Endothelial cell of umbilical vein (primary cell): Measurements from ENCODE around the gene CDH23. TPM values are rescaled to one million over a fixed set of nuclear protein-coding genes. Genes with fewer than 3 reads are reported as not detected.

Experiments
- BruUV-seq: library from RNA; stranded (reverse); fragments of 400-500 nt; replicated peaks from 2 replicates; lab custom pipeline; 2021; lab: Mats Ljungman, UMichigan
- CTCF ChIA-PET: fragments of 300-600, 350-600 bp; sonication (Branson Sonifier 250); formaldehyde crosslinking; loops from one replicate; lab custom pipeline; 2021; ENCODE audit warnings: antibody characterized with exemption, inconsistent platforms; lab: Charles Lee
- POLR2A ChIA-PET: fragments of 300-600, 350-600 bp; sonication (Branson Sonifier 250); formaldehyde crosslinking; loops from one replicate; lab custom pipeline; 2021; ENCODE audit warnings: antibody characterized with exemption, inconsistent platforms; lab: Charles Lee
- DNase-seq: peaks from one replicate; pipeline ENCODE4 v3.0.0-alpha.2; 2011; ENCODE audit warnings: low read depth, low spot score
- FAIRE-seq: peaks from 2 replicates; lab custom pipeline; 2011; peaks lifted over from hg19 to GRCh38; lab: Jason Lieb, UNC
- H2AFZ ChIP-seq: 2 replicates; pipeline ENCODE4 v1.6.0; 2012; ENCODE audit warnings: low read depth, low read length, control low read depth, inconsistent platforms
- H3K27ac ChIP-seq: 2 replicates; pipeline ENCODE4 v1.5.1; 2011; ENCODE audit warnings: low read depth, mild to moderate bottlenecking, control low read depth, low read length, moderate library complexity; ENCODE audit not compliant: insufficient read depth
- H3K27me3 ChIP-seq, 2 experiments: 2 replicates each; pipeline versions ENCODE4 v1.6.0 to v1.6.1; 2011; ENCODE audit warnings: low read length in 2 of 2, mixed read lengths in 1 of 2; ENCODE audit not compliant: control insufficient read depth in 2 of 2, insufficient read depth in 2 of 2
- H3K36me3 ChIP-seq, 2 experiments: 2 replicates in 1 of 2; 3 replicates in 1 of 2; pipeline ENCODE4 v1.5.1; 2011; ENCODE audit warnings: low read length in 2 of 2, mild to moderate bottlenecking in 1 of 2, moderate library complexity in 1 of 2; ENCODE audit not compliant: control insufficient read depth in 2 of 2, insufficient read depth in 2 of 2; ENCODE audit errors: extremely low read depth in 1 of 2
- H3K4me1 ChIP-seq: 3 replicates; pipeline ENCODE4 v1.5.1; 2011; ENCODE audit warnings: mild to moderate bottlenecking, low read length; ENCODE audit not compliant: control insufficient read depth, insufficient read depth; ENCODE audit errors: extremely low read depth
- H3K4me2 ChIP-seq: 2 replicates; pipeline ENCODE4 v1.6.1; 2011; ENCODE audit warnings: low read length, control low read depth, mixed read lengths; ENCODE audit not compliant: insufficient read depth
- H3K4me3 ChIP-seq, 3 experiments: fragments of 200-600 bp in 1 of 3; sonication (generic), shearing (Covaris generic) in 1 of 3; replicated peaks in 1 of 3; 2 replicates each; pipeline ENCODE4 v1.5.1; 2011 to 2016; ENCODE audit warnings: control low read depth in 3 of 3, low read length in 3 of 3, mild to moderate bottlenecking in 2 of 3, inconsistent platforms in 1 of 3, low read depth in 1 of 3, moderate library complexity in 1 of 3; ENCODE audit not compliant: insufficient read depth in 1 of 3
- H3K79me2 ChIP-seq: 2 replicates; pipeline ENCODE4 v1.6.0; 2012; ENCODE audit warnings: low read length, inconsistent platforms; ENCODE audit not compliant: control insufficient read depth, insufficient read depth
- H3K9ac ChIP-seq: replicated peaks from 2 replicates; pipeline ENCODE3; 2011; ENCODE audit warnings: low read length, control low read depth; ENCODE audit not compliant: insufficient read depth; ENCODE audit errors: extremely low read depth
- H3K9me1 ChIP-seq: replicated peaks from 3 replicates; pipeline ENCODE4 v1.6.0; 2011; ENCODE audit warnings: mild to moderate bottlenecking, low read length; ENCODE audit not compliant: control insufficient read depth, insufficient read depth; ENCODE audit errors: extremely low read depth
- H3K9me3 ChIP-seq: replicated peaks from 2 replicates; pipeline ENCODE4 v1.5.1; 2012; ENCODE audit warnings: low read length, inconsistent platforms; ENCODE audit not compliant: control insufficient read depth, insufficient read depth
- H4K20me1 ChIP-seq: replicated peaks from 2 replicates; pipeline ENCODE3; 2011; ENCODE audit warnings: mild to moderate bottlenecking, low read length; ENCODE audit not compliant: control insufficient read depth, insufficient read depth; ENCODE audit errors: extremely low read depth
- CTCF ChIP-seq, 2 donors: IDR thresholded peaks; 1 replicate in 1 of 2; 2 replicates in 1 of 2; pipeline ENCODE4 v1.5.1; 2011; ENCODE audit warnings: low read length in 2 of 2, mild to moderate bottlenecking in 2 of 2, moderate library complexity in 2 of 2, control low read depth in 1 of 2, inconsistent platforms in 1 of 2, low read depth in 1 of 2; ENCODE audit not compliant: insufficient read depth in 1 of 2; ENCODE audit errors: extremely low read depth in 1 of 2
- EZH2 ChIP-seq: IDR thresholded peaks from 2 replicates; pipeline ENCODE4 v1.6.1; 2012; ENCODE audit warnings: borderline replicate concordance, low read depth, mild to moderate bottlenecking, moderate library complexity, low read length, inconsistent platforms; ENCODE audit not compliant: severe bottlenecking
- FOS ChIP-seq: IDR thresholded peaks from 2 replicates; pipeline ENCODE4 v1.6.1; 2011; ENCODE audit warnings: mild to moderate bottlenecking, low read length, moderate library complexity, borderline replicate concordance; ENCODE audit not compliant: insufficient read depth
- GATA2 ChIP-seq: IDR thresholded peaks from 2 replicates; pipeline ENCODE4 v1.7.0; 2011; ENCODE audit warnings: low read depth, mild to moderate bottlenecking, moderate library complexity, mixed read lengths, low read length; ENCODE audit not compliant: insufficient read length, insufficient read depth
- JUN ChIP-seq: IDR thresholded peaks from 2 replicates; pipeline ENCODE4 v1.6.1; 2011; ENCODE audit warnings: borderline replicate concordance, low read depth; ENCODE audit not compliant: insufficient read length, insufficient read depth
- MAX ChIP-seq: IDR thresholded peaks from 2 replicates; pipeline ENCODE4 v1.6.1; 2011; ENCODE audit not compliant: insufficient read depth, insufficient read length
- MYC ChIP-seq: IDR thresholded peaks from one replicate; pipeline ENCODE4 v1.6.1; 2011; ENCODE audit warnings: mild to moderate bottlenecking, low read depth, low read length
- POLR2A ChIP-seq: IDR thresholded peaks from 2 replicates; pipeline ENCODE4 v1.6.1; 2012; ENCODE audit warnings: low read depth, mild to moderate bottlenecking, control low read depth, low read length
- POLR2AphosphoS5 ChIP-seq: IDR thresholded peaks from 2 replicates; pipeline ENCODE4 v1.6.1; 2012; ENCODE audit warnings: low read depth, mild to moderate bottlenecking, control low read depth, low read length, moderate library complexity; ENCODE audit not compliant: insufficient read depth
- dilution Hi-C: fragments of 300-500 bp; cut with MboI; formaldehyde crosslinking; loops from one replicate; pipeline ENCODE4 v1.15.0; 2019; ENCODE audit warnings: low sequenced_read_pairs; ENCODE audit not compliant: extremely low pct_ligation_motif_present
- intact Hi-C: fragments of 100-400 bp; cut with micrococcal nuclease; formaldehyde crosslinking; loops from one replicate; pipeline ENCODE4 v1.10.0; 2022
- polyA plus RNA-seq, 4 experiments: library from polyadenylated mRNA; depleted of rRNA in 3 of 4; stranded (reverse) in 3 of 4; unstranded in 1 of 4; fragments of >200 nt; gene quantifications; 2 replicates each; pipeline versions ENCODE4 v1.2.1 to v1.2.3, GENCODE V29; 2011 to 2012; ENCODE audit warnings: missing spikeins in 1 of 4
- total RNA-seq: library from RNA; stranded (reverse); gene quantifications from 2 replicates; pipeline ENCODE4 v1.2.3, GENCODE V29; 2021

CDH23 gene
- total and polyA plus RNA-seq, 2 donors (not counting 3 experiments of a cell fraction or from before 2014, with no cell fraction given), result not detected

GRCh38 chr10:71419002-71419540 lies 22.4 kb downstream of the CDH23 start:
- H3K4me1 ChIP-seq, result no peaks in the 10 kb centered on the region
- no peak overlapping the region for H3K9ac ChIP-seq
- H3K4me3 ChIP-seq, result no peak overlapping the region
- DNase-seq (no peak), FAIRE-seq (no peak)
- no peaks in the 10 kb centered on the region for H3K9me3 ChIP-seq
- no peaks in the 10 kb centered on the region for H4K20me1 ChIP-seq
- no peak overlapping the region for H3K27ac ChIP-seq
- no TSS peak for BruUV-seq
- POLR2A ChIA-PET, result no interaction called here
- no peaks in the 10 kb centered on the region for H3K79me2 ChIP-seq
- H2AFZ ChIP-seq, result no peak overlapping the region
- dilution Hi-C loops, result no loop called here
- intact Hi-C loops, result no loop called here
- TF ChIP-seq CTCF (IDR thresholded peaks at IDR 0.05; ENCODE audit: extremely low read depth in 1 of 2, insufficient read depth in 1 of 2, low read depth in 1 of 2, low read length in 2 of 2), result no peak
- H3K4me2 ChIP-seq, result no peak overlapping the region
- H3K27me3 ChIP-seq, result peaks cover 2 to 14% of the 10 kb centered on the region in 2 experiments
- no peaks in the 10 kb centered on the region for H3K36me3 ChIP-seq
- CTCF ChIA-PET, result interaction anchor here (1.0 kb wide), 1 partner anchor 10 kb away, joined by 3 read pairs; no protein-coding TSS in a partner anchor
- H3K9me1 ChIP-seq, result no peaks in the 10 kb centered on the region

GRCh38 chr10:71419750-71420149 lies 23.0 kb downstream of the CDH23 start:
- BruUV-seq, result no TSS peak
- no peak overlapping the region for H2AFZ ChIP-seq
- intact Hi-C loops, result no loop called here
- no peaks in the 10 kb centered on the region for H3K9me3 ChIP-seq
- no peak overlapping the region for H3K9ac ChIP-seq
- H3K9me1 ChIP-seq, result no peaks in the 10 kb centered on the region
- no peaks in the 10 kb centered on the region for H4K20me1 ChIP-seq
- no peak overlapping the region for H3K27ac ChIP-seq
- no peak for DNase-seq
- dilution Hi-C loops, result no loop called here
- H3K4me3 ChIP-seq, result no peak overlapping the region
- no peak overlapping the region for H3K4me2 ChIP-seq
- CTCF ChIA-PET, result no interaction called here
- no peaks in the 10 kb centered on the region for H3K4me1 ChIP-seq
- POLR2A ChIA-PET, result no interaction called here
- H3K36me3 ChIP-seq, result no peaks in the 10 kb centered on the region
- H3K79me2 ChIP-seq, result no peaks in the 10 kb centered on the region
- peaks cover 2 to 9% of the 10 kb centered on the region in 2 experiments for H3K27me3 ChIP-seq
- TF ChIP-seq POLR2AphosphoS5 (no peak), POLR2A (no peak), MYC (no peak), JUN (no peak), EZH2 (no peak), CTCF (IDR thresholded peaks at IDR 0.05; ENCODE audit: extremely low read depth in 1 of 2, insufficient read depth in 1 of 2, low read depth in 1 of 2, low read length in 2 of 2) (no peak), FOS (no peak), MAX (no peak), GATA2 (no peak)
- no peak for FAIRE-seq
